T-helper 1 cell (primary cell): ENCODE data around the gene MOB1A.
A peak's percentile ranks its signal among the peaks of the same experiment; 100 is the strongest.
"Not testable (repeated sequence)": the region's sequence is repeated elsewhere in the genome, so short reads cannot be mapped to it uniquely, and the experiment has no call there.

Experiments
- DNase-seq, 5 donors: peaks; one replicate each; pipeline ENCODE4 v3.0.0-alpha.2; 2012 to 2020

Gene MOB1A

GRCh38 chr2:74198461-74199274 lies 20.0 kb upstream of the MOB1A start, which contains the start of gene MTHFD2:
TSS of gene MTHFD2 (plus strand) at chr2:74198615. CDS start at chr2:74198642, 27 bp downstream.
- peak; percentile 71 to 98 (median 82) for DNase-seq

GRCh38 chr2:74198023-74198460 lies 19.4 kb upstream of the MOB1A start:
- DNase-seq, result no peak

GRCh38 chr2:74197049-74197448 lies 18.4 kb upstream of the MOB1A start:
- no peak for DNase-seq

GRCh38 chr2:74194799-74195198 lies 16.1 kb upstream of the MOB1A start:
- no peak for DNase-seq

GRCh38 chr2:74191596-74192380 lies 13.1 kb upstream of the MOB1A start:
- DNase-seq, result no peak

- no peak for DNase-seq
Observed at GRCh38 chr2:74188696-74189095, 10.0 kb upstream of the MOB1A start.

- DNase-seq, result no peak
Observed at GRCh38 chr2:74188018-74188601, 9.4 kb upstream of the MOB1A start.

GRCh38 chr2:74186706-74187105 lies 8.0 kb upstream of the MOB1A start:
- DNase-seq, result not testable (repeated sequence)

GRCh38 chr2:74186038-74186437 lies 7.4 kb upstream of the MOB1A start:
- DNase-seq, result peak in 2 of 5 donors; percentile 22 to 75

- DNase-seq, result no peak
Observed at GRCh38 chr2:74183878-74184277, 5.2 kb upstream of the MOB1A start.

- DNase-seq, result peak in 1 of 5 donors; percentile 21
Observed at GRCh38 chr2:74181739-74182138, 3.1 kb upstream of the MOB1A start.

- no peak for DNase-seq
Observed at GRCh38 chr2:74179063-74179865, 585 bp upstream of the MOB1A start.

- DNase-seq, result no peak
Observed at GRCh38 chr2:74177696-74178095, 983 bp downstream of the MOB1A start.

GRCh38 chr2:74174909-74175308 lies 3.8 kb downstream of the MOB1A start:
- no peak for DNase-seq

GRCh38 chr2:74168739-74169138 lies 9.9 kb downstream of the MOB1A start:
- DNase-seq, result no peak

GRCh38 chr2:74164761-74165160 lies 13.9 kb downstream of the MOB1A start:
- no peak for DNase-seq

GRCh38 chr2:74162951-74163350 lies 15.7 kb downstream of the MOB1A start:
- no peak for DNase-seq

GRCh38 chr2:74155830-74156229 lies 22.8 kb downstream of the MOB1A start:
- no peak for DNase-seq

GRCh38 chr2:74152954-74153353 lies 25.7 kb downstream of the MOB1A start:
- DNase-seq, result no peak

- DNase-seq, result no peak
Observed at GRCh38 chr2:74149570-74150319, 28.9 kb downstream of the MOB1A start.

- DNase-seq, result no peak
Observed at GRCh38 chr2:74149247-74149525, 29.5 kb downstream of the MOB1A start.
